Fibroblast of lung (primary cell): ENCODE data around the gene NKAIN1. TPM values are rescaled to one million over a fixed set of nuclear protein-coding genes. Genes with fewer than 3 reads are reported as not detected.

ENCODE experiments used
- DNase-seq, 2 donors: peaks; one replicate each; pipeline versions ENCODE4 v3.0.0 to v3.0.0-alpha.2; 2010; ENCODE audit warnings: low read depth in 2 of 2
- H2AFZ ChIP-seq: 2 replicates; pipeline ENCODE4 v1.5.1; 2012; ENCODE audit warnings: low read length, control low read depth, inconsistent platforms
- H3K27ac ChIP-seq: 2 replicates; pipeline ENCODE4 v1.5.1; 2011; ENCODE audit warnings: low read length, control low read depth; ENCODE audit not compliant: insufficient read depth
- H3K27me3 ChIP-seq: 2 replicates; pipeline ENCODE4 v1.5.1; 2011; ENCODE audit warnings: mild to moderate bottlenecking, low read length; ENCODE audit not compliant: control insufficient read depth, insufficient read depth
- H3K36me3 ChIP-seq: 2 replicates; pipeline ENCODE4 v1.5.1; 2011; ENCODE audit warnings: low read length; ENCODE audit not compliant: control insufficient read depth, insufficient read depth
- H3K4me1 ChIP-seq: 2 replicates; pipeline ENCODE4 v1.5.1; 2011; ENCODE audit warnings: low read length; ENCODE audit not compliant: control insufficient read depth, insufficient read depth; ENCODE audit errors: extremely low read depth
- H3K4me2 ChIP-seq: 2 replicates; pipeline ENCODE4 v1.5.1; 2011; ENCODE audit warnings: low read length, control low read depth; ENCODE audit not compliant: insufficient read depth; ENCODE audit errors: extremely low read depth
- H3K4me3 ChIP-seq, 4 experiments: fragments of 200-600 bp in 1 of 4; sonication (generic) in 1 of 4; replicated peaks in 1 of 4; 2 replicates each; pipeline ENCODE4 v1.5.1; 2011 to 2016; ENCODE audit warnings: low read length in 4 of 4, low read depth in 3 of 4, mild to moderate bottlenecking in 3 of 4, control low read depth in 2 of 4, inconsistent platforms in 1 of 4, mixed read lengths in 1 of 4; ENCODE audit not compliant: insufficient read depth in 1 of 4; ENCODE audit errors: control extremely low read depth in 1 of 4
- H3K79me2 ChIP-seq: 2 replicates; pipeline ENCODE4 v1.5.1; 2012; ENCODE audit warnings: mild to moderate bottlenecking, low read length, inconsistent platforms; ENCODE audit not compliant: control insufficient read depth, insufficient read depth
- H3K9ac ChIP-seq: 2 replicates; pipeline ENCODE4 v1.5.1; 2011; ENCODE audit warnings: mild to moderate bottlenecking, low read length, control low read depth; ENCODE audit not compliant: insufficient read depth
- H3K9me3 ChIP-seq: 2 replicates; pipeline ENCODE4 v1.5.1; 2012; ENCODE audit warnings: low read depth, low read length; ENCODE audit not compliant: control insufficient read depth, insufficient read depth
- H4K20me1 ChIP-seq: 2 replicates; pipeline ENCODE4 v1.5.1; 2011; ENCODE audit warnings: low read length; ENCODE audit not compliant: control insufficient read depth, insufficient read depth; ENCODE audit errors: extremely low read depth
- EZH2 ChIP-seq: IDR thresholded peaks from 2 replicates; pipeline ENCODE4 v1.5.1; 2012; ENCODE audit warnings: low read length, control low read depth, mild to moderate bottlenecking; ENCODE audit errors: missing control alignments
- polyA plus RNA-seq, 2 donors: library from polyadenylated mRNA; depleted of rRNA in 1 of 2; stranded (reverse) in 1 of 2; unstranded in 1 of 2; fragments of >200 nt; gene quantifications; 2 replicates each; pipeline ENCODE4 v1.2.1, GENCODE V29; 2011 to 2012; ENCODE audit warnings: missing spikeins in 1 of 2
- total RNA-seq: library from RNA; depleted of rRNA; stranded (reverse); fragments of >200 nt; gene quantifications from 2 replicates; pipeline ENCODE4 v1.2.1, GENCODE V29; 2014
- TF ChIP-seq, protein P1 (sequence below), 2 donors: IDR thresholded peaks in 1 of 2; conservative IDR thresholded peaks in 1 of 2; 1 replicate in 1 of 2; 2 replicates in 1 of 2; pipeline ENCODE4 v1.5.1; 2011 to 2012; ENCODE audit warnings: low read length in 2 of 2, control low read depth in 1 of 2, inconsistent platforms in 1 of 2, low read depth in 1 of 2, mild to moderate bottlenecking in 1 of 2

The NKAIN1 gene
- total and polyA plus RNA-seq, 2 donors (not counting 1 experiment from before 2014, with no cell fraction given), result 0.07 to 0.17 TPM

DNA sequence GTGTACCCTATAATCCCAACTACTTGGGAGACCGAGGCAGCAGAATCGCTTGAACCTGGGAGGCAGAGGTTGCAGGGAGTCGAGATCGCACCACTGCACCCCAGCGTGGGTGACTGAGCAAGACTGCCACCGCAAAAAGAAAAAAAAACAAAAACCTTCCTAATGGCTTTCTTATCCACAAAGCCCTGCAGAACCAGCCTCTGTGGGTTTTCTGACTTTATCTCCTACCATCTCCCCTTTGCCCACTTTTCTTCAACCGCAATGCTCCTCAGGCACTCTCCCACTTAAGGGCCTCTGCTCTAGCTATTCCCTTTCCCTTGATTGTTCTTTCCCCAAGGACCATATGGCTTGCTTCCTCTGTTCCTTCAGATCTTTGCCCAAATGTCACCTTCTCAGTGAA is 106.3 kb downstream of the NKAIN1 start:
- Histone ChIP-seq H3K4me2 (no peak overlapping the region), H3K27ac (no peak overlapping the region), H2AFZ (no peak overlapping the region), H3K9me3 (no peaks in the 10 kb centered on the region), H3K36me3 (no peaks in the 10 kb centered on the region), H3K4me1 (no peaks in the 10 kb centered on the region), H3K4me3 (no peak overlapping the region), H4K20me1 (no peaks in the 10 kb centered on the region), H3K79me2 (no peaks in the 10 kb centered on the region), H3K9ac (no peak overlapping the region), H3K27me3 (no peaks in the 10 kb centered on the region)
- TF ChIP-seq, protein P1, sequence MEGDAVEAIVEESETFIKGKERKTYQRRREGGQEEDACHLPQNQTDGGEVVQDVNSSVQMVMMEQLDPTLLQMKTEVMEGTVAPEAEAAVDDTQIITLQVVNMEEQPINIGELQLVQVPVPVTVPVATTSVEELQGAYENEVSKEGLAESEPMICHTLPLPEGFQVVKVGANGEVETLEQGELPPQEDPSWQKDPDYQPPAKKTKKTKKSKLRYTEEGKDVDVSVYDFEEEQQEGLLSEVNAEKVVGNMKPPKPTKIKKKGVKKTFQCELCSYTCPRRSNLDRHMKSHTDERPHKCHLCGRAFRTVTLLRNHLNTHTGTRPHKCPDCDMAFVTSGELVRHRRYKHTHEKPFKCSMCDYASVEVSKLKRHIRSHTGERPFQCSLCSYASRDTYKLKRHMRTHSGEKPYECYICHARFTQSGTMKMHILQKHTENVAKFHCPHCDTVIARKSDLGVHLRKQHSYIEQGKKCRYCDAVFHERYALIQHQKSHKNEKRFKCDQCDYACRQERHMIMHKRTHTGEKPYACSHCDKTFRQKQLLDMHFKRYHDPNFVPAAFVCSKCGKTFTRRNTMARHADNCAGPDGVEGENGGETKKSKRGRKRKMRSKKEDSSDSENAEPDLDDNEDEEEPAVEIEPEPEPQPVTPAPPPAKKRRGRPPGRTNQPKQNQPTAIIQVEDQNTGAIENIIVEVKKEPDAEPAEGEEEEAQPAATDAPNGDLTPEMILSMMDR (conservative IDR thresholded peaks at IDR 0.05 in 1 of 2, IDR thresholded peaks at IDR 0.05 in 1 of 2; ENCODE audit: low read depth in 1 of 2, low read length in 2 of 2), result no peak
- no peak for TF ChIP-seq EZH2
- DNase-seq, result no peak

Other genes starting within 250 kb of the NKAIN1 start
- 55.2 and 59.3 TPM in 2 replicates for gene PUM1, start 174.2 kb downstream of the NKAIN1 start, total RNA-seq
- 70.5 and 83.1 TPM in 2 replicates for gene PUM1, start 174.2 kb downstream of the NKAIN1 start, polyA plus RNA-seq
- 96.6 and 102 TPM in 2 replicates for gene SNRNP40, start 56.9 kb upstream of the NKAIN1 start, total RNA-seq
- gene SNRNP40, start 56.9 kb upstream of the NKAIN1 start, polyA plus RNA-seq, result 53.5 and 73.9 TPM in 2 replicates
- 30.0 and 34.0 TPM in 2 replicates for gene ZCCHC17, start 57.1 kb upstream of the NKAIN1 start, total RNA-seq
- gene ZCCHC17, start 57.1 kb upstream of the NKAIN1 start, polyA plus RNA-seq, result 62.3 and 64.8 TPM in 2 replicates
- gene FABP3, start 133.2 kb upstream of the NKAIN1 start, total RNA-seq, result 116 and 554 TPM in 2 replicates
- 275 and 664 TPM in 2 replicates for gene FABP3, start 133.2 kb upstream of the NKAIN1 start, polyA plus RNA-seq
- gene SERINC2, start 173.3 kb upstream of the NKAIN1 start, total RNA-seq, result 6.7 and 28.4 TPM in 2 replicates
- 104 and 229 TPM in 2 replicates for gene SERINC2, start 173.3 kb upstream of the NKAIN1 start, polyA plus RNA-seq